Activated naive CD4-positive, alpha-beta T cell (primary cell): ENCODE data around the gene FAM240B.

Experiments used
- DNase-seq, 4 experiments: peaks; one replicate each; lab custom pipeline; 2025; lab: John Stamatoyannopoulos, UW

FAM240B gene

DNA sequence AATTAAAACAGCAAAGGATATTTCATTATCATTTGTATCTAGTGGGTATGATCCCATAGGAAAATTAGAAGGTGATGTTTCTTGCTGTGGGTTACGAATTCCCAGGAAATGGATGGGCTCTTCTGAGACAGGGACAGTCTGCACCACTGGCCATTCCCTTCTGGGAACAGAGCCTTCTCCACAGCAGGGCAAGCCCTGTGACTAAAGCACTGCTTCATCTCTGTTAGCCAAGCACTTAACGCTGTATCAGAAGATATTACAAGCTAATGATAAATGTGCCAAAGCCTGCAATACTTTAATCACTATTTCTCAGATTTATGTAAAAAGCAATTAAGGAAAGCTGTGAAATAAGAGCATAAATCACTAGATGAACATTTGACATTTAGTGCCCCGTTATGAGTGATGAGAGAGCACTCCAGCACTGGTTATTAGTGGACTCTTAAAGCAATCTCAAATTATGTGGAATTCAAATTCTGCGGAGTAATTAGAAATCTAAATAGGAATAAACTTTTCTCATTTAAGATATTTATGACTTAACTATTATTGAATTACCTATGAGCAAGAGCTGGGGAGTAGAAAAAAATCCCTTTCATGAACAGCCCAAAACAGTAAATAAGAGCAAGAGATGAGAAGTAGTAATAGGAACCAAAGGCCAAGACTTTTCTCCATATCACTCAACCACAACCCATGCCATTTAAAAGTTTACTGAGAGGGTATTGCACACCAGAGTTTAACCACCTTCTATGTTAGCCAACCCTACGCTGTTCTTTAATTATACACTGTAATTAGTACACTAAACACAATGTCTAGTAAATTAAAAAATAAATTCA lies 49.2 kb downstream of the FAM240B start:
- DNase-seq, result no peak

DNA sequence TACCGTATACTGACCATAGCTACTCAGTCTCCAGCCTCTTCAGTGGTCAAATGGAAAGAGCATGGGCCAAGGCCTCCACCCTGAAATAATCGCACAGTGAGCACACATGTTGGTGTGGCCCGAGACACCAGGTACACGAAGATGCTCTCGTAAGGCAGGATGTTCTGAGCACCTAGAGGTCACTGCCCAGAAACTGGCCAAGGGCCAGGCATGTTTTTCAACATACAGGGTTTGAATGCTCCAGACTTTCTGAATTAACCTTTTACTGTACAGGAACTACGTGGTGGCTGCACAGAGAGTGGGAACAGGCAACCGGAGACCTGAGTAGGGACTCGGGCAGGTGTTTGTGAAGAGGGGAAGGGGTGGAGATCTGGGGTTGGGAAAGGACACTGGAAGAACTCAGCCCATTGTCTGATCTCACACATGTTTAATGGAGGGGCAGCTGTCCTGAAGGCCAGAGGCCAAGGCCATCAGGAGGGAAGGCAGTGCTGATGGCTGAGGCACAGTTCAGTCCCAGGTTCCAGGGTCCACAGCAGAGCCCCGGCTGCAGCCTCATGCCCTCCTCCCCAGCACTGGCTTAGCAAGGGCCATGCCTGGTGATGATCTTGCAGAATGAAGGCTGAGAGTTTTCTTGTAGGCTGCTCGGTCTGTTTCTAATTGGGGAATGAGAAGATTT lies 51.0 kb downstream of the FAM240B start:
- no peak for DNase-seq

DNA sequence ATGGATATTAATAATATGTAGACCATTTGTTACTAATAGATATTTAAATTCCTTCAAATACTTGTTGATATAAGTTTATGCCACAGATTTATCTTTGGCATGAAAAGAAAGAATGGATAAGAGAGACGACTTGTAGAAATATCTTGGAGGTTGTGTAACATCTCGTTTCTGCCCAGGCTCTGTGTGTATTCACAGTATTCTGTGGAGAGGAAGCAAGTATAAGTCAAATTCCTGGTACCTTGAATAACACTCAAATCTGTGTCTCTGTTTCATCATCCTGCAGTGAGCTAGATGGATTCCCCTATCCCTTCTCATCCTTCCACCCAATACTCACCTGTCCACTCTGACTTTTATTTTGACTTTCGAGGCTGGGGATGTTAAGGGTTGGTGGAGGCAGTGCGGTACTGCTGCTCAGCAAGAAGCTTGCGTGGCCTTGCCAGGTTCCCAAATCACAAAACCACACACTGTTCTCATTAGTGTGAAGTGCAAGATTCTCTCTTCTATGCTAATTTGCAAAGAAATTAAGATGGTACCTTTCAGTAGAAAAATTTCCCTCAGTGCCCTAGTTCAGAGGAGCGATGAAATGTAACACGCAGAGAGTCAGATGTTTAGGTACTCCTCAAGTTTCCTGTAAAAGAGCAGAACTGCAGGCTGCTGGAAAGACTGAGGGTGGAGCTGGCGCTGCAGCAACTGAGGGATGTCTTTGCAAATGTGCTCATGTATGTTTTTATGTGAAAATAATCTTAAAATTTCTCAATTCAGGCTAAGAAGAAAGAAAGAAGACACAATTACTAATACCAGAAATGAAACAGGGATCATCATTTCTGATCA lies 57.0 kb downstream of the FAM240B start:
- no peak for DNase-seq

DNA sequence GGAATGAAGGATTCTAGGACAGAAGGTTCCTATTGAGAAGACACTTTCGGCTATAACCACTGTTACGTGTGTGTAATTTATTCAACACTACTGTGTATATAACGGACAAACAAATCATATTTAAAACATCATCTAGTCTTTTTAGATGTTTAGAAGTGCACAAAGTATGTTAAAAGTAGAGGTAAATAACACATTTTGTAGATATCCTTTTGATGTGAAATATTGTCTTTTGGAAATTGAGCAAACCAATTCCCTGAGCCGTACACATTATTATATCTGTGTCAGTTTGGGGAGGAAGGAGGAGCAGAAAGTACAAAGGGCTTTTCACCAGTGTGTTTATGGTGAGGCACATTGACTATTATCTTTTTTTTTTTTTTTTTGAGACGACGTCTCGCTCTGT lies 60.4 kb downstream of the FAM240B start:
- no peak for DNase-seq

DNA sequence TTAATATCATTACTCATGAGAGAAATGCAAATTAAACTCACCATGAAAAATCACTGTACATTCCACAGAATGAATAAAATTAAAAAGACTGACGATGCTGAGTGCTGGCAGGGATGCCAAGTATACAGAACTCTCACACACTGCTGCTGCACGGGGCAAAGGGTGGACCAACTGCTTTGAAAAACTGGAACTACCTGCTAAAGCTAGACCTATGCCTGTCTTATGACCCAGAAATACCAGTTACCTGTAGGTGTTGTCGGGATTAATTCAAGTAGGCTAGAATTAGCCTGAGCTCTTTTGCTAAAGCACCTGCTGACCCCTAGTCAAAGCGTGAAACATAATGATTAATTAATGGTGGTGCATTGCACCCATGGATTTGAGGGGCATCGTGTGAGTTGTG lies 63.0 kb downstream of the FAM240B start:
- DNase-seq, result no peak

DNA sequence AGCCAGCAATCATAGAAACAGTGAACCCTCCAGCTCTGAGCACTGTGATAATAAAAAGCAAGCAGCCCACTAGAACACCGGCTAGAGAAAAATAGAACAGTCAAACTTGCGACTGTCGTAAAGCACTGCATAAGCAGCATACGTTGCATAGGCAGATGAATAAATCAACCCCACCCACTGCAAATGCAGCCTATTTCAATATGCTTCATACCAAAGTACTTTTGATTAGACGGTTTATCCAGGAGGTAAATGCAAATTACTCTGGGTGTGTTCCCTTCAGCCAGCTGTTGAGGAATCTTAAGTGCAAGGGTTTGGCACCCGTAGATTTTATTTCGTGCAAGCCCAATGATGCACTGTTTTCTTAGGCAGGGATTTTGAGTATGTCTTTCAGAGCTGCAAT lies 67.4 kb downstream of the FAM240B start:
- DNase-seq, result no peak

DNA sequence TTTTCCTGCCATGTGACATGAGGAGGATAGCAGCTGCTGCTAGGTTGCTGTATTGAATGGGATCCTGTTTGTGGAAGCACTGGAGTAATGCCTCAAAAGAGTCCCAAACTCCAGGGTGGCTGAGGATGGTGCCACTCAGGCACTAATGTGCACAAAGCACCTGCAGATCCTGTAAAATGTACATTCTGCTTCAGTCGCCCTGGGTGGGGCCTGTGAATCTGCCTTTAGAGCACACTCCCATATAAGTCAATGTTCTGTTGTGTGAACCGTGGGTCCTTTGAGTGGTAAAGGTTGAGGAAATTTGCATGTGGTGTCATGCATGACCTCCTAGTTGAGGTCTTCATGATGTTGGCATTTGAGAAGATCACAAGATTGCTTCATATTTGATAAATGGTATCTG lies 67.9 kb downstream of the FAM240B start:
- no peak for DNase-seq

DNA sequence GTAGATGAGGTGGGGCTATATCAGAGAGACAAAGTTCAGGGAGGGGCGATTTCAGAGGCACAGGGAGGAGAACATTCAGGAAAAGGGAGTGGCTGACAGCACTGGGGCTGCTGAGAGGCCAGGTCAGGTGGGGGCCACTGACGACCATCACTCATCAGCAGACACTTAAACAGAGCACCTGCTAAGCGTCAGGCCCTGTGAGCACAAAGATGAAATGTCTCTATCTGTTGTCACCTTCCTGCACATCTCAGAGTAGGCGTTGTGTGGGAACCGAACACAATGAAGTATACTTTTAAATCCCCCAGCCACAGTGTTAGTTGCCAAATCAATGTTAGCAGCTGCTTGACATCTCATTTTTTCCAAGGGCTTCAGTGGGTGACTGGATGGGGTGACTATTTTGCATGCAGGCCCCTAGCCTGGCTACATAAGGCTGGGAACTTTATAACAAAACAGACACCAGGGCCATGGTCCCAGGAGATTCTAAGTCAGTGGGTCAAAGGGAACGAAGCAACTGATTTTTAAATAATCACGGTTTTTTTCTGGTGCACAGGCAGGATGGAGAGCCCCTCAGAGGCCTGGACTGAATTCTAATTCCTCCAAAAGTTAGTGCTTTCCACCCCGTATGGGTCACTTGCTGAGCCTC lies 68.4 kb downstream of the FAM240B start:
- no peak for DNase-seq

DNA sequence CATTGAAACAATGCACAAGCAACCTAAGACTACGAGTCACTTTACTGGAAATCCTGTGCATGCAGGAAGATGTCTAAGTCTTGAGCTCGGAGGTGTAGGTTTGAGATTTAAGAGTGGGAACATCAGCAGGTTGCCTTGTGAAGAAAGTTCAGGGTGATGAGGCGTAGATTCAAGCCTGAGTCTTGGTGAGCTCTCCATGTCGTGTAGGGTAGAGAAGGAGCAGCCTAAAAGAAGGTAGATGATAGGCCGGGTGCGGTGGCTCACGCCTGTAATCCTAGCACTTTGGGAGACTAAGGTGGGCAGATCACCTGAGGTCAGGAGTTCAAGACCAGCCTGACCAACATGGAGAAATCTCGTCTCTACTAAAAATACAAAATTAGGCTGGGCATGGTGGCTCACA lies 69.4 kb downstream of the FAM240B start:
- DNase-seq, result no peak

DNA sequence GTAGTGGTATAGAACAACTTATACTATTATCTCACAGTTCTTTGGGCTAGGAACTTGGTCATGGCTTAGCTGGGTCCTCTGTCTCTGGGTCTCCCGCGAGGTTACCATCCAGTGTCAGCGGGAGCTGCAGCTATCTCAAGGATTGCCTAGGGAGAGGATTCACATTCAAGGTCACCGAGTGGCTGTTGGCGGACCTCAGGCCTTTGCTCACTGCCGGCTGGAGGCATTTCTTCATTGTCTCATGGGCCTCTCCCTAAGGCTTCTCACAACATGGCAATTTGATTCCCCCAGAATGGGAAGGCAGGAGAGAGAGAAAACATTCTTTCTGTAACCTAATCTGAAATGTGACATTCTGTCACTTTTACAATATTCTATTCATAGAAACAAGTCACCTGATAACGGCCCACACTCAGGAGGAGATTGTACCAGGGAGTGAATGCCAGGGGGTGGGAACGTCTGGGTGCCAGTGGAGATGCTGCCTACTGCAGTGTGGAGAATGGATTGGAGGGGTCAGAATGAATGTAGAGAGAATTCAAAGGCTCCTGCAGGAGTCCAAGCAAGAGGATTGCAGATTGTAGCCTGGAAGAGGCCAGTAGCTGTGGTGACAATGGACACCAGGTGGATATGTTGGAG lies 70.1 kb downstream of the FAM240B start:
- DNase-seq, result no peak

DNA sequence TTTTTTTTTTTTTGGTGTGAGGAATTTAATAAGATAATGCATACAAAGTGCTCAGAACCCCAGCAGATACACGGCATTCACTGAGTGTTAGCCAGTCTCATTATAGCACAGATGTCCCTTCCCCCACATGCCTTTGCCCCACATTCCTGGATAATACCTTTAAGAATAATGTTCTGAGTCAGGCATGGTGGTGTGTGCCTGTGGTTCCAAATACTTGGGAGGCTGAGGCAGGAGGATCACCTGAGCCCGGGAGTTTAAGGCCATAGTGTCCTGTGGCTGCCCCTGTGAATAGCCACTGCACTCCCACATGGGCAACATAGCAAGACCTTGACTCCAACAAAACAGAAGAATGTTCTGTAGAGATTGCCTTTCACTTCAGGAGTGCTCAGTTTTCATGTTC lies 75.3 kb downstream of the FAM240B start:
- DNase-seq, result no peak
